ENCODE data around the gene KCNMB2.

The KCNMB2 gene

DNA sequence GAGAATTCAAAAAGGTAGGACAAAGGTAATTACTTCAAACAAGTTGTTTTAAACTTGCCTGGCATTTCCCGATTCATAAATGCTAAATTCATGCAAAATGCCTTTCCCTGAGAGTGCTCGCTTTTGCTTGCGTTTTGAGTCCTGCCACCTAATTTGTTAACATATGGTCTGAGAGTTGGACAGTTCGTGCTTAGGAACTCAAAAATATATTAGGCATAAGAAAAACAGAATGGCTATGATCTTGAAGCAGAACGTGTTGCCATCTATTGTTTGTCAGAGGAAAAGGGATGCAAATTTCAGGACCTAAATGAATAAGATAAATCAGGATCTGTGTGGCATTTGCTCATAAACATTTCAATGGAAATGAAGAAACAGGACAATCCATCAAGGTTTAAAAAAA is 339.6 kb downstream of the KCNMB2 start:
- intact Hi-C loops (cut with micrococcal nuclease) = no loop called here

GRCh38 chr3:178880274-178880673 is 344.0 kb downstream of the KCNMB2 start:
- Mint-ChIP-seq H3K27ac (no peak overlapping the region), H3K9me3 (peaks cover 55% of the 10 kb centered on the region), H3K4me3 (no peak overlapping the region), H3K27me3 (no peaks in the 10 kb centered on the region), H3K36me3 (ENCODE audit: low read depth) (no peaks in the 10 kb centered on the region), H3K4me1 (ENCODE audit: low read depth) (no peaks in the 10 kb centered on the region)
- intact Hi-C loops (cut with micrococcal nuclease) = no loop called here

More for the DNA sequence above, 339.6 kb downstream of the KCNMB2 start:
- Mint-ChIP-seq H3K36me3 (ENCODE audit: low read depth) (no peaks in the 10 kb centered on the region), H3K4me3 (no peak overlapping the region), H3K4me1 (ENCODE audit: low read depth) (no peaks in the 10 kb centered on the region), H3K27ac (no peak overlapping the region), H3K27me3 (no peaks in the 10 kb centered on the region), H3K9me3 (peaks cover 20% of the 10 kb centered on the region)

Data from dendritic cell treated with granulocyte-macrophage colony-stimulating factor and Interleukin-4, amounts not matched to agents 40 ng/mL and 50 ng/mL, for 4 days (primary cell).